ENCODE measurements around the gene CTF1. TPM values are rescaled to one million over a fixed set of nuclear protein-coding genes. Genes with fewer than 3 reads are reported as not detected.

Gene CTF1
- total and polyA plus RNA-seq, 2 donors (not counting 1 experiment from before 2014, with no cell fraction given): 0.78 to 0.81 TPM

GRCh38 chr16:30901201-30902028 lies 5.0 kb downstream of the CTF1 start:
- 0% methylated on average over 1 of the region's 6 CpGs for WGBS (ENCODE audit: insufficient coverage)
- Mint-ChIP-seq H3K27ac (peak overlapping the region; percentile 73), H3K4me3 (peak overlapping the region; percentile 76), H3K4me1 (peaks cover 34% of the 10 kb centered on the region), H3K27me3 (no peaks in the 10 kb centered on the region), H3K9me3 (ENCODE audit: insufficient read depth) (peaks cover 3% of the 10 kb centered on the region)
- ChIA-PET CTCF (interaction anchor here (0.7 to 6.1 kb wide), 26 partner anchors 9 to 541 kb away, joined by 3 to 138 read pairs (median 4); partner anchors contain the start of genes BCL7C and ZNF843), POLR2A (interaction anchor here (0.5 to 2.4 kb wide), 9 partner anchors 21 to 329 kb away, joined by 3 to 13 read pairs (median 3); partner anchors contain the start of genes ORAI3 and SRCAP)
- Histone ChIP-seq H3K79me2 (ENCODE audit: control insufficient read depth, insufficient read depth, low read length) (no peaks in the 10 kb centered on the region), H3K27ac (ENCODE audit: low read length in 2 of 2) (peak overlapping the region in 1 of 2 donors; percentile 27), H3K9ac (ENCODE audit: low read length) (peak overlapping the region; percentile 78), H3K4me2 (replicated peaks; ENCODE audit: low read depth, low read length, poor library complexity, severe bottlenecking) (peak overlapping the region; percentile 83), H3K27me3 (replicated peaks in 1 of 4; ENCODE audit: control extremely low read depth in 1 of 4, control insufficient read depth in 3 of 4, insufficient read depth in 4 of 4, low read length in 3 of 4) (no peaks in the 10 kb centered on the region), H3K4me1 (ENCODE audit: control insufficient read depth in 2 of 2, insufficient read depth in 2 of 2, low read length in 2 of 2) (peaks cover 35 to 49% of the 10 kb centered on the region in 2 donors), H3K9me3 (ENCODE audit: control extremely low read depth in 1 of 3, control insufficient read depth in 2 of 3, insufficient read depth in 1 of 3, low read length in 2 of 3) (peaks cover 0 to 17% (median 0%) of the 10 kb centered on the region in 3 donors), H2AFZ (ENCODE audit: insufficient read depth, low read depth, low read length, poor library complexity, severe bottlenecking) (peak overlapping the region; percentile 98), H4K20me1 (ENCODE audit: control insufficient read depth, insufficient read depth, low read length, poor library complexity, severe bottlenecking) (no peaks in the 10 kb centered on the region), H3K36me3 (replicated peaks in 1 of 2; ENCODE audit: control extremely low read depth in 1 of 2, control insufficient read depth in 1 of 2, extremely low read depth in 1 of 2, insufficient read depth in 2 of 2, low read length in 1 of 2) (no peaks in the 10 kb centered on the region), H3K4me3 (ENCODE audit: control extremely low read depth in 1 of 5, extremely low read depth in 1 of 5, insufficient read depth in 1 of 5, low read depth in 2 of 5, low read length in 4 of 5) (peak overlapping the region; percentile 36 to 82 (median 49))
- no peak for DNase-seq
- intact Hi-C loops (cut with micrococcal nuclease): loop anchor here (1.0 to 5.0 kb wide), 5 partner anchors 21 to 139 kb away; partner anchors contain the start of genes CFAP119 and RNF40
- ATAC-seq (ENCODE audit: low read depth): no peak
- TF ChIP-seq CTCF (IDR thresholded peaks at IDR 0.05): no peak
